OCI-LY7 (cell line): ENCODE measurements around the gene HUS1B. TPM values are rescaled to one million over a fixed set of nuclear protein-coding genes. Genes with fewer than 3 reads are reported as not detected.

ENCODE experiments used
- BruUV-seq: library from RNA; stranded (reverse); fragments of 400-500 nt; replicated peaks from 2 replicates; lab custom pipeline; 2021; lab: Mats Ljungman, UMichigan
- CTCF ChIA-PET: fragments of 300-600 bp; sonication (Branson Sonifier 250); formaldehyde crosslinking; loops from one replicate; lab custom pipeline; 2022; ENCODE audit warnings: antibody characterized with exemption; ENCODE audit not compliant: unreplicated experiment; lab: Charles Lee
- POLR2A ChIA-PET: fragments of 300-600 bp; sonication (Branson Sonifier 250); formaldehyde crosslinking; loops from one replicate; lab custom pipeline; 2022; ENCODE audit warnings: antibody characterized with exemption; lab: Charles Lee
- DNase-seq: peaks from one replicate; pipeline ENCODE4 v3.0.0-alpha.2; 2015; ENCODE audit warnings: low spot score
- H2AFZ ChIP-seq: fragments of 200-600 bp; sonication (generic), shearing (Covaris generic); 2 replicates; pipeline ENCODE4 v1.6.1; 2014; ENCODE audit warnings: mild to moderate bottlenecking, antibody characterized with exemption, low read length, moderate library complexity
- H3K27ac ChIP-seq: fragments of 200-600 bp; sonication (generic); 2 replicates; pipeline ENCODE4 v1.5.1; 2014; ENCODE audit warnings: mixed run types, low read depth, mild to moderate bottlenecking, moderate library complexity, low read length, inconsistent platforms; ENCODE audit not compliant: poor library complexity, severe bottlenecking
- H3K36me3 ChIP-seq: fragments of 200-600 bp; sonication (generic); 2 replicates; pipeline ENCODE4 v1.6.1; 2014; ENCODE audit warnings: mild to moderate bottlenecking, antibody characterized with exemption, low read length, moderate library complexity, mixed read lengths; ENCODE audit not compliant: insufficient read depth
- H3K4me1 ChIP-seq: fragments of 200-600 bp; sonication (generic); 2 replicates; pipeline ENCODE4 v1.5.1; 2014; ENCODE audit warnings: mild to moderate bottlenecking, low read length; ENCODE audit not compliant: insufficient read depth, poor library complexity, severe bottlenecking
- H3K4me2 ChIP-seq: fragments of 200-600 bp; sonication (generic); 2 replicates; pipeline ENCODE4 v1.6.1; 2014; ENCODE audit warnings: mild to moderate bottlenecking, low read length
- H3K4me3 ChIP-seq: fragments of 200-600 bp; sonication (generic); 2 replicates; pipeline ENCODE4 v1.5.1; 2014; ENCODE audit warnings: mild to moderate bottlenecking, low read depth, low read length; ENCODE audit not compliant: poor library complexity, severe bottlenecking
- H3K79me2 ChIP-seq: fragments of 200-600 bp; sonication (generic); 2 replicates; pipeline ENCODE4 v1.6.1; 2016; ENCODE audit warnings: low read depth, mild to moderate bottlenecking, low read length, moderate library complexity, mixed read lengths; ENCODE audit not compliant: insufficient read depth
- H3K9me2 ChIP-seq: fragments of 200-600 bp; sonication (generic); 2 replicates; pipeline ENCODE4 v1.6.1; 2016; ENCODE audit warnings: mild to moderate bottlenecking, low read length, mixed read lengths; ENCODE audit not compliant: insufficient read depth
- H3K9me3 ChIP-seq: fragments of 200-600 bp; sonication (generic); 2 replicates; pipeline ENCODE4 v1.6.1; 2014; ENCODE audit warnings: mild to moderate bottlenecking, mixed run types, low read length, mixed read lengths
- H4K20me1 ChIP-seq: fragments of 200-600 bp; sonication (generic); 2 replicates; pipeline ENCODE4 v1.6.1; 2014; ENCODE audit warnings: mild to moderate bottlenecking, antibody characterized with exemption, low read length, moderate library complexity, mixed read lengths; ENCODE audit not compliant: insufficient read depth
- EZH2phosphoT487 ChIP-seq: fragments of 200-600 bp; sonication (generic); IDR thresholded peaks from 2 replicates; pipeline ENCODE4 v1.6.1; 2018; ENCODE audit warnings: low read depth, borderline replicate concordance, mild to moderate bottlenecking, mixed run types, antibody characterized with exemption, low read length, moderate library complexity, mixed read lengths
- intact Hi-C: fragments of 100-400 bp; cut with micrococcal nuclease; formaldehyde crosslinking; loops from one replicate; pipeline ENCODE4 v1.10.0; 2022; ENCODE audit not compliant: unreplicated experiment
- total RNA-seq, 2 experiments: library from RNA; depleted of rRNA in 1 of 2; stranded (reverse); fragments of >200 nt in 1 of 2; shearing (Covaris generic) in 1 of 2; gene quantifications; 2 replicates each; pipeline ENCODE4 v1.2.3, GENCODE V29; 2014 to 2022
- TF ChIP-seq, protein P1 (sequence below): fragments of 200-600 bp; sonication (generic); conservative IDR thresholded peaks from 2 replicates; pipeline ENCODE4 v1.5.1; 2014; ENCODE audit warnings: mild to moderate bottlenecking, antibody characterized with exemption, low read length, moderate library complexity, mixed read lengths

HUS1B gene
- total RNA-seq, 2 experiments from 2014 or later, result 1.6 to 3.8 TPM

- CTCF ChIA-PET, result interaction anchor here (0.6 kb wide), 1 partner anchor 171 kb away, joined by 3 read pairs; no protein-coding TSS in a partner anchor
- peaks cover 7% of the 10 kb centered on the region for H3K36me3 ChIP-seq
- H3K27ac ChIP-seq, result no peak overlapping the region
- POLR2A ChIA-PET, result interaction anchor here (0.6 kb wide), 1 partner anchor 121 kb away, joined by 3 read pairs; no protein-coding TSS in a partner anchor
- intact Hi-C loops, result no loop called here
- TF ChIP-seq EZH2phosphoT487, result no peak
- TF ChIP-seq, protein P1, sequence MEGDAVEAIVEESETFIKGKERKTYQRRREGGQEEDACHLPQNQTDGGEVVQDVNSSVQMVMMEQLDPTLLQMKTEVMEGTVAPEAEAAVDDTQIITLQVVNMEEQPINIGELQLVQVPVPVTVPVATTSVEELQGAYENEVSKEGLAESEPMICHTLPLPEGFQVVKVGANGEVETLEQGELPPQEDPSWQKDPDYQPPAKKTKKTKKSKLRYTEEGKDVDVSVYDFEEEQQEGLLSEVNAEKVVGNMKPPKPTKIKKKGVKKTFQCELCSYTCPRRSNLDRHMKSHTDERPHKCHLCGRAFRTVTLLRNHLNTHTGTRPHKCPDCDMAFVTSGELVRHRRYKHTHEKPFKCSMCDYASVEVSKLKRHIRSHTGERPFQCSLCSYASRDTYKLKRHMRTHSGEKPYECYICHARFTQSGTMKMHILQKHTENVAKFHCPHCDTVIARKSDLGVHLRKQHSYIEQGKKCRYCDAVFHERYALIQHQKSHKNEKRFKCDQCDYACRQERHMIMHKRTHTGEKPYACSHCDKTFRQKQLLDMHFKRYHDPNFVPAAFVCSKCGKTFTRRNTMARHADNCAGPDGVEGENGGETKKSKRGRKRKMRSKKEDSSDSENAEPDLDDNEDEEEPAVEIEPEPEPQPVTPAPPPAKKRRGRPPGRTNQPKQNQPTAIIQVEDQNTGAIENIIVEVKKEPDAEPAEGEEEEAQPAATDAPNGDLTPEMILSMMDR, result no peak
- H3K79me2 ChIP-seq, result no peaks in the 10 kb centered on the region
- DNase-seq, result no peak
- H3K4me3 ChIP-seq, result no peak overlapping the region
- no TSS peak for BruUV-seq
- no peaks in the 10 kb centered on the region for H3K9me3 ChIP-seq
- no peak overlapping the region for H2AFZ ChIP-seq
- H4K20me1 ChIP-seq, result no peaks in the 10 kb centered on the region
- H3K4me1 ChIP-seq, result no peaks in the 10 kb centered on the region
- no peaks in the 10 kb centered on the region for H3K9me2 ChIP-seq
- H3K4me2 ChIP-seq, result no peak overlapping the region
Observed at GRCh38 chr6:613981-614380, 42.9 kb downstream of the HUS1B start.

- no TSS peak for BruUV-seq
- Histone ChIP-seq H3K27ac (no peak overlapping the region), H3K9me3 (no peaks in the 10 kb centered on the region), H3K4me2 (no peak overlapping the region), H3K4me3 (no peak overlapping the region), H2AFZ (no peak overlapping the region), H3K36me3 (peaks cover 7% of the 10 kb centered on the region), H3K9me2 (no peaks in the 10 kb centered on the region), H3K4me1 (no peaks in the 10 kb centered on the region), H4K20me1 (no peaks in the 10 kb centered on the region), H3K79me2 (no peaks in the 10 kb centered on the region)
- TF ChIP-seq, protein P1, result no peak
- TF ChIP-seq EZH2phosphoT487, result no peak
- intact Hi-C loops, result no loop called here
- DNase-seq, result no peak
- ChIA-PET CTCF (no interaction called here), POLR2A (no interaction called here)
Observed at GRCh38 chr6:611928-612327, 45.0 kb downstream of the HUS1B start.

- Histone ChIP-seq H3K9me2 (no peaks in the 10 kb centered on the region), H3K27ac (no peak overlapping the region), H3K4me3 (no peak overlapping the region), H3K79me2 (no peaks in the 10 kb centered on the region), H3K9me3 (no peaks in the 10 kb centered on the region), H4K20me1 (no peaks in the 10 kb centered on the region), H2AFZ (no peak overlapping the region), H3K4me1 (no peaks in the 10 kb centered on the region), H3K4me2 (no peak overlapping the region), H3K36me3 (peaks cover 5% of the 10 kb centered on the region)
- ChIA-PET POLR2A (no interaction called here), CTCF (interaction anchor here (0.7 kb wide), 1 partner anchor 12 kb away, joined by 3 read pairs; no protein-coding TSS in a partner anchor)
- intact Hi-C loops, result no loop called here
- no TSS peak for BruUV-seq
- no peak for DNase-seq
- TF ChIP-seq, protein P1, result no peak
Observed at GRCh38 chr6:610882-611281, 46.0 kb downstream of the HUS1B start.
